Uterus (tissue), 4 donors: ENCODE data around the gene SPC25. TPM values are rescaled to one million over a fixed set of nuclear protein-coding genes. Genes with fewer than 3 reads are reported as not detected.

Experiments
- DNase-seq, 2 donors: peaks; one replicate each; pipeline ENCODE4 v3.0.0-alpha.2; 2019 to 2020
- H3K27ac ChIP-seq, 2 donors: fragments of 200-600 bp; sonication (generic); 1 replicate in 1 of 2; 2 replicates in 1 of 2; pipeline ENCODE4 v1.5.1; 2016 to 2018
- H3K27me3 ChIP-seq, 2 donors: fragments of 200-600 bp; sonication (generic); one replicate each; pipeline ENCODE4 v1.5.1; 2018 to 2019; ENCODE audit warnings: control low read depth in 1 of 2
- H3K36me3 ChIP-seq, 2 donors: fragments of 200-600 bp; sonication (generic); one replicate each; pipeline ENCODE4 v1.5.1; 2019; ENCODE audit warnings: control low read depth in 1 of 2
- H3K4me1 ChIP-seq, 2 donors: fragments of 200-600 bp; sonication (generic); one replicate each; pipeline ENCODE4 v1.5.1; 2018 to 2019; ENCODE audit warnings: control low read depth in 1 of 2
- H3K4me3 ChIP-seq, 2 donors: fragments of 200-600 bp; sonication (generic); 1 replicate in 1 of 2; 2 replicates in 1 of 2; pipeline ENCODE4 v1.5.1; 2018 to 2019; ENCODE audit warnings: mild to moderate bottlenecking in 1 of 2
- H3K9me3 ChIP-seq, 2 donors: fragments of 200-600 bp; sonication (generic); one replicate each; pipeline ENCODE4 v1.5.1; 2019; ENCODE audit warnings: control low read depth in 1 of 2
- CTCF ChIP-seq, 4 experiments: fragments of 200-600 bp in 2 of 4; fragments of 450-650 bp in 2 of 4; sonication (generic) in 2 of 4; IDR thresholded peaks; one replicate each; pipeline ENCODE4 v1.5.1; 2016 to 2019; ENCODE audit warnings: antibody characterized with exemption in 4 of 4, mild to moderate bottlenecking in 2 of 4, moderate library complexity in 1 of 4
- POLR2A ChIP-seq, 2 donors: fragments of 450-650 bp; IDR thresholded peaks; one replicate each; pipeline ENCODE4 v1.6.1; 2016; ENCODE audit warnings: antibody characterized with exemption in 2 of 2, mild to moderate bottlenecking in 1 of 2, moderate library complexity in 1 of 2
- intact Hi-C: fragments of 100-400 bp; cut with DNase I; formaldehyde crosslinking; loops from one replicate; pipeline ENCODE4 v1.15.1; 2023; ENCODE audit warnings: low total_unique reads
- total RNA-seq, 4 donors: library from RNA; depleted of rRNA in 3 of 4; stranded (reverse); fragments of >200 nt in 3 of 4; gene quantifications; one replicate each; pipeline versions ENCODE4 v1.1.0 to v1.2.4, GENCODE V29; 2014 to 2023
- donor health status: DM: yes; HTN: yes; CAD: no.

SPC25 gene
- total RNA-seq, 4 donors from 2014 or later, result 0.43 to 9.5 TPM; not detected in 2

- H3K27ac ChIP-seq, result no peak overlapping the region
- no peaks in the 10 kb centered on the region for H3K27me3 ChIP-seq
- no peaks in the 10 kb centered on the region for H3K4me1 ChIP-seq
- TF ChIP-seq POLR2A (IDR thresholded peaks at IDR 0.05) (no peak), CTCF (IDR thresholded peaks at IDR 0.05) (no peak)
- intact Hi-C loops, result no loop called here
- no peaks in the 10 kb centered on the region for H3K36me3 ChIP-seq
- no peaks in the 10 kb centered on the region for H3K9me3 ChIP-seq
- DNase-seq, result no peak
- H3K4me3 ChIP-seq, result no peak overlapping the region
Measured at GRCh38 chr2:168841445-168841844, 48.8 kb downstream of the SPC25 start.

- DNase-seq, result no peak
- no peaks in the 10 kb centered on the region for H3K27me3 ChIP-seq
- no peaks in the 10 kb centered on the region for H3K4me1 ChIP-seq
- no peak overlapping the region for H3K27ac ChIP-seq
- no peaks in the 10 kb centered on the region for H3K36me3 ChIP-seq
- TF ChIP-seq POLR2A (IDR thresholded peaks at IDR 0.05), result no peak
- TF ChIP-seq CTCF (IDR thresholded peaks at IDR 0.05), result no peak
- no peaks in the 10 kb centered on the region for H3K9me3 ChIP-seq
- intact Hi-C loops, result no loop called here
- H3K4me3 ChIP-seq, result no peak overlapping the region
Measured at GRCh38 chr2:168835969-168836368, 54.3 kb downstream of the SPC25 start.

GRCh38 chr2:168831662-168832061, 58.6 kb downstream of the SPC25 start:
- H3K4me1 ChIP-seq, result no peaks in the 10 kb centered on the region
- no peaks in the 10 kb centered on the region for H3K27me3 ChIP-seq
- intact Hi-C loops, result no loop called here
- no peak overlapping the region for H3K27ac ChIP-seq
- H3K9me3 ChIP-seq, result no peaks in the 10 kb centered on the region
- no peak for TF ChIP-seq CTCF (IDR thresholded peaks at IDR 0.05)
- TF ChIP-seq POLR2A (IDR thresholded peaks at IDR 0.05), result no peak
- no peak overlapping the region for H3K4me3 ChIP-seq
- DNase-seq, result no peak
- H3K36me3 ChIP-seq, result no peaks in the 10 kb centered on the region

GRCh38 chr2:168830958-168831357, 59.3 kb downstream of the SPC25 start:
- intact Hi-C loops, result no loop called here
- no peaks in the 10 kb centered on the region for H3K4me1 ChIP-seq
- H3K27me3 ChIP-seq, result no peaks in the 10 kb centered on the region
- H3K4me3 ChIP-seq, result no peak overlapping the region
- no peak overlapping the region for H3K27ac ChIP-seq
- H3K36me3 ChIP-seq, result no peaks in the 10 kb centered on the region
- H3K9me3 ChIP-seq, result no peaks in the 10 kb centered on the region
- TF ChIP-seq CTCF (IDR thresholded peaks at IDR 0.05), result no peak
- no peak for TF ChIP-seq POLR2A (IDR thresholded peaks at IDR 0.05)
- no peak for DNase-seq

GRCh38 chr2:168825126-168825525, 65.1 kb downstream of the SPC25 start:
- TF ChIP-seq CTCF (IDR thresholded peaks at IDR 0.05) (no peak), POLR2A (IDR thresholded peaks at IDR 0.05) (no peak)
- intact Hi-C loops, result no loop called here
- Histone ChIP-seq H3K4me1 (no peaks in the 10 kb centered on the region), H3K27ac (no peak overlapping the region), H3K9me3 (no peaks in the 10 kb centered on the region), H3K36me3 (no peaks in the 10 kb centered on the region), H3K4me3 (no peak overlapping the region), H3K27me3 (no peaks in the 10 kb centered on the region)
- DNase-seq, result no peak
